WTC11 (cell line): ENCODE measurements around the gene PSKH1. TPM values are rescaled to one million over a fixed set of nuclear protein-coding genes. Genes with fewer than 3 reads are reported as not detected.

Experiments used
- ATAC-seq: fragments of 200-7000 bp; cut with Tn5 transposase; 2 replicates; pipeline ENCODE4 v1.10.0; 2021; ENCODE audit warnings: mild to moderate bottlenecking, moderate library complexity
- CTCF ChIA-PET: fragments of 300-600 bp; sonication (Branson Sonifier 250); formaldehyde crosslinking; loops from one replicate; lab custom pipeline; 2021; ENCODE audit warnings: antibody characterized with exemption; lab: Charles Lee
- POLR2A ChIA-PET: fragments of 350-600 bp; sonication (Branson Sonifier 250); formaldehyde crosslinking; loops from one replicate; lab custom pipeline; 2021; ENCODE audit warnings: antibody characterized with exemption; lab: Charles Lee
- DNase-seq: peaks from one replicate; pipeline ENCODE4 v3.0.0; 2021; ENCODE audit warnings: low spot score
- H3K27ac Mint-ChIP-seq: 2 replicates; pipeline ENCODE4 v1.8.0; 2021; ENCODE audit warnings: mixed read lengths
- H3K27me3 Mint-ChIP-seq: 2 replicates; pipeline ENCODE4 v1.8.0; 2021; ENCODE audit warnings: low read depth, mild to moderate bottlenecking, moderate library complexity, mixed read lengths
- H3K36me3 Mint-ChIP-seq: 2 replicates; pipeline ENCODE4 v1.8.0; 2021; ENCODE audit warnings: mixed read lengths
- H3K4me1 Mint-ChIP-seq: 2 replicates; pipeline ENCODE4 v1.8.0; 2022; ENCODE audit warnings: mixed read lengths
- H3K4me3 Mint-ChIP-seq: 2 replicates; pipeline ENCODE4 v1.8.0; 2021; ENCODE audit warnings: mild to moderate bottlenecking, moderate library complexity, mixed read lengths
- H3K9me3 Mint-ChIP-seq: 2 replicates; pipeline ENCODE4 v1.8.0; 2021; ENCODE audit warnings: mixed read lengths
- CBFB ChIP-seq: sonication (generic); formaldehyde crosslinking; IDR thresholded peaks from 2 replicates; pipeline ENCODE4 v1.8.1; 2022; ENCODE audit warnings: mild to moderate bottlenecking, low read depth, missing genetic modification reagents
- CREM ChIP-seq: sonication (generic); formaldehyde crosslinking; IDR thresholded peaks from 2 replicates; pipeline ENCODE4 v1.8.1; 2022; ENCODE audit warnings: mild to moderate bottlenecking, missing genetic modification reagents, moderate library complexity
- ELF4 ChIP-seq: sonication (generic); formaldehyde crosslinking; IDR thresholded peaks from 2 replicates; pipeline ENCODE4 v1.8.1; 2022; ENCODE audit warnings: low read depth, mild to moderate bottlenecking, moderate library complexity, missing genetic modification reagents
- ETV6 ChIP-seq: sonication (generic); formaldehyde crosslinking; IDR thresholded peaks from 2 replicates; pipeline ENCODE4 v1.8.1; 2022; ENCODE audit warnings: mild to moderate bottlenecking, missing genetic modification reagents
- NFE2L1 ChIP-seq: sonication (generic); formaldehyde crosslinking; IDR thresholded peaks from 2 replicates; pipeline ENCODE4 v1.8.1; 2023; ENCODE audit warnings: missing genetic modification reagents
- NR1H2 ChIP-seq: sonication (generic); formaldehyde crosslinking; IDR thresholded peaks from 2 replicates; pipeline ENCODE4 v1.9.0; 2021; ENCODE audit warnings: mild to moderate bottlenecking, moderate library complexity, missing genetic modification reagents
- NR3C1 ChIP-seq: sonication (generic); formaldehyde crosslinking; conservative IDR thresholded peaks from 2 replicates; pipeline ENCODE4 v1.8.1; 2023; ENCODE audit warnings: low read depth, mild to moderate bottlenecking, missing genetic modification reagents
- OVOL2 ChIP-seq: fragments of 250-450 bp; sonication (Bioruptor Pico); IDR thresholded peaks from 2 replicates; pipeline ENCODE4 v1.9.0; 2021; ENCODE audit warnings: mild to moderate bottlenecking, borderline replicate concordance
- SP1 ChIP-seq: sonication (generic); formaldehyde crosslinking; conservative IDR thresholded peaks from 2 replicates; pipeline ENCODE4 v1.8.1; 2022; ENCODE audit warnings: missing genetic modification reagents
- ZBTB21 ChIP-seq: sonication (generic); formaldehyde crosslinking; IDR thresholded peaks from 2 replicates; pipeline ENCODE4 v1.8.1; 2023; ENCODE audit warnings: mild to moderate bottlenecking, missing genetic modification reagents, borderline replicate concordance
- ZNF263 ChIP-seq: sonication (generic); formaldehyde crosslinking; IDR thresholded peaks from 2 replicates; pipeline ENCODE4 v1.8.1; 2022; ENCODE audit warnings: low read depth, mild to moderate bottlenecking, moderate library complexity, missing genetic modification reagents
- ZNF317 ChIP-seq: sonication (generic); formaldehyde crosslinking; IDR thresholded peaks from 2 replicates; pipeline ENCODE4 v1.8.1; 2023; ENCODE audit warnings: low read depth, mild to moderate bottlenecking, moderate library complexity, missing genetic modification reagents, borderline replicate concordance
- ZNF416 ChIP-seq: fragments of 250-450 bp; sonication (Bioruptor Pico); IDR thresholded peaks from 2 replicates; pipeline ENCODE4 v1.9.0; 2021; ENCODE audit warnings: mild to moderate bottlenecking, inconsistent platforms
- ZNF671 ChIP-seq: fragments of 250-450 bp; sonication (Bioruptor Pico); IDR thresholded peaks from 2 replicates; pipeline ENCODE4 v1.8.0; 2021; ENCODE audit warnings: mild to moderate bottlenecking
- total RNA-seq: library from RNA; stranded (reverse); gene quantifications from 3 replicates; pipeline ENCODE4 v1.2.3, GENCODE V29; 2021
- TF ChIP-seq, protein P1 (sequence below): sonication (generic); formaldehyde crosslinking; IDR thresholded peaks from 2 replicates; pipeline ENCODE4 v1.8.0; 2023; ENCODE audit warnings: mild to moderate bottlenecking, missing genetic modification reagents
- TF ChIP-seq, protein P2 (sequence below): sonication (generic); formaldehyde crosslinking; IDR thresholded peaks from 2 replicates; pipeline ENCODE4 v1.8.1; 2022; ENCODE audit warnings: missing genetic modification reagents, borderline replicate concordance
- TF ChIP-seq, protein P3 (sequence below): sonication (generic); formaldehyde crosslinking; IDR thresholded peaks from 2 replicates; pipeline ENCODE4 v1.8.1; 2023; ENCODE audit warnings: mild to moderate bottlenecking, missing genetic modification reagents, borderline replicate concordance
- TF ChIP-seq, protein P4 (sequence below): sonication (generic); formaldehyde crosslinking; conservative IDR thresholded peaks from 2 replicates; pipeline ENCODE4 v1.8.1; 2023; ENCODE audit warnings: mild to moderate bottlenecking, low read depth, missing genetic modification reagents, moderate library complexity
- TF ChIP-seq, protein P5 (sequence below): fragments of 250-450 bp; sonication (Bioruptor Pico); IDR thresholded peaks from 2 replicates; pipeline ENCODE4 v2.1.2; 2022; ENCODE audit warnings: mild to moderate bottlenecking, moderate library complexity
- TF ChIP-seq, protein P6 (sequence below): sonication (generic); formaldehyde crosslinking; IDR thresholded peaks from 2 replicates; pipeline ENCODE4 v1.8.1; 2022; ENCODE audit warnings: mild to moderate bottlenecking, missing genetic modification reagents, moderate library complexity, borderline replicate concordance

The PSKH1 gene
- total RNA-seq, 1 experiment from 2014 or later: 32.6 TPM

DNA sequence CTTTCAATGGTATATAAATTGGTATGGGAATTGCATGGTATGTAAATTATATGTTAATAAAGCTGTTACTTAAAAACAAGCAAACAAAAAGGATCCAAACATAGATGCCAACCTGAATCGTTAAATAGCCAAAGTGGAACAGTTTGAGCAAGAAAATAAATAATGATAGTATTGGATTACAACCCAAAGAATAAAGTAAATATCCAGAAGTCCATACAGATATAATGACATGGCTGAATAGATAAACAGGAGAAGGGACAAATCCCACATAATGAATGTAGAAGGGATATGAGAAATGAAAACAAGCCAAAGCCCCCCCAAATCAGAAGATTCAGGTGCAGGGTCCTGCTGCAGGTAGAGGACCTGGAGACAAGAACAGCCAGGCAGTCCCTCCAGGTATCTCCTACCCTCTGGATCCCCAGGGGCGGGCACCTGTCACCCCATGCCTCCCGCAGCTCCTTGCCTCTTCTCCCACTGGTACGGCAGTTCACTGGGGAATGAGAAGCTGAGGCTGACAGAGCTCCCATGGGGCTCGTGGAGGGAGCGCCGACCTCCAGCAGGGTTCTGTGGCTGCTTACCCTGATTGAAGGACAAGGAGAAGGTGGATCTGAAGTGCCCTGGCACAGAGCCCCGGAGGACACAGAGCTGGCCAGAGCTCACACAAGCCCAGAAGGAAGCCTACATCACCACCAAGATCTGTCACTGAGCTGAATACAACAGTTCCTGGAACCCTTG, 60.8 kb downstream of the PSKH1 start (continued):
- TF ChIP-seq, protein P1, sequence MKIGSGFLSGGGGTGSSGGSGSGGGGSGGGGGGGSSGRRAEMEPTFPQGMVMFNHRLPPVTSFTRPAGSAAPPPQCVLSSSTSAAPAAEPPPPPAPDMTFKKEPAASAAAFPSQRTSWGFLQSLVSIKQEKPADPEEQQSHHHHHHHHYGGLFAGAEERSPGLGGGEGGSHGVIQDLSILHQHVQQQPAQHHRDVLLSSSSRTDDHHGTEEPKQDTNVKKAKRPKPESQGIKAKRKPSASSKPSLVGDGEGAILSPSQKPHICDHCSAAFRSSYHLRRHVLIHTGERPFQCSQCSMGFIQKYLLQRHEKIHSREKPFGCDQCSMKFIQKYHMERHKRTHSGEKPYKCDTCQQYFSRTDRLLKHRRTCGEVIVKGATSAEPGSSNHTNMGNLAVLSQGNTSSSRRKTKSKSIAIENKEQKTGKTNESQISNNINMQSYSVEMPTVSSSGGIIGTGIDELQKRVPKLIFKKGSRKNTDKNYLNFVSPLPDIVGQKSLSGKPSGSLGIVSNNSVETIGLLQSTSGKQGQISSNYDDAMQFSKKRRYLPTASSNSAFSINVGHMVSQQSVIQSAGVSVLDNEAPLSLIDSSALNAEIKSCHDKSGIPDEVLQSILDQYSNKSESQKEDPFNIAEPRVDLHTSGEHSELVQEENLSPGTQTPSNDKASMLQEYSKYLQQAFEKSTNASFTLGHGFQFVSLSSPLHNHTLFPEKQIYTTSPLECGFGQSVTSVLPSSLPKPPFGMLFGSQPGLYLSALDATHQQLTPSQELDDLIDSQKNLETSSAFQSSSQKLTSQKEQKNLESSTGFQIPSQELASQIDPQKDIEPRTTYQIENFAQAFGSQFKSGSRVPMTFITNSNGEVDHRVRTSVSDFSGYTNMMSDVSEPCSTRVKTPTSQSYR: no peak
- TF ChIP-seq, protein P2, sequence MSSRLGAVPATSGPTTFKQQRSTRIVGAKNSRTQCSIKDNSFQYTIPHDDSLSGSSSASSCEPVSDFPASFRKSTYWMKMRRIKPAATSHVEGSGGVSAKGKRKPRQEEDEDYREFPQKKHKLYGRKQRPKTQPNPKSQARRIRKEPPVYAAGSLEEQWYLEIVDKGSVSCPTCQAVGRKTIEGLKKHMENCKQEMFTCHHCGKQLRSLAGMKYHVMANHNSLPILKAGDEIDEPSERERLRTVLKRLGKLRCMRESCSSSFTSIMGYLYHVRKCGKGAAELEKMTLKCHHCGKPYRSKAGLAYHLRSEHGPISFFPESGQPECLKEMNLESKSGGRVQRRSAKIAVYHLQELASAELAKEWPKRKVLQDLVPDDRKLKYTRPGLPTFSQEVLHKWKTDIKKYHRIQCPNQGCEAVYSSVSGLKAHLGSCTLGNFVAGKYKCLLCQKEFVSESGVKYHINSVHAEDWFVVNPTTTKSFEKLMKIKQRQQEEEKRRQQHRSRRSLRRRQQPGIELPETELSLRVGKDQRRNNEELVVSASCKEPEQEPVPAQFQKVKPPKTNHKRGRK (CRISPR knock-in tag): no peak
- no peak for TF ChIP-seq CBFB (CRISPR knock-in tag)
- TF ChIP-seq, protein P3, sequence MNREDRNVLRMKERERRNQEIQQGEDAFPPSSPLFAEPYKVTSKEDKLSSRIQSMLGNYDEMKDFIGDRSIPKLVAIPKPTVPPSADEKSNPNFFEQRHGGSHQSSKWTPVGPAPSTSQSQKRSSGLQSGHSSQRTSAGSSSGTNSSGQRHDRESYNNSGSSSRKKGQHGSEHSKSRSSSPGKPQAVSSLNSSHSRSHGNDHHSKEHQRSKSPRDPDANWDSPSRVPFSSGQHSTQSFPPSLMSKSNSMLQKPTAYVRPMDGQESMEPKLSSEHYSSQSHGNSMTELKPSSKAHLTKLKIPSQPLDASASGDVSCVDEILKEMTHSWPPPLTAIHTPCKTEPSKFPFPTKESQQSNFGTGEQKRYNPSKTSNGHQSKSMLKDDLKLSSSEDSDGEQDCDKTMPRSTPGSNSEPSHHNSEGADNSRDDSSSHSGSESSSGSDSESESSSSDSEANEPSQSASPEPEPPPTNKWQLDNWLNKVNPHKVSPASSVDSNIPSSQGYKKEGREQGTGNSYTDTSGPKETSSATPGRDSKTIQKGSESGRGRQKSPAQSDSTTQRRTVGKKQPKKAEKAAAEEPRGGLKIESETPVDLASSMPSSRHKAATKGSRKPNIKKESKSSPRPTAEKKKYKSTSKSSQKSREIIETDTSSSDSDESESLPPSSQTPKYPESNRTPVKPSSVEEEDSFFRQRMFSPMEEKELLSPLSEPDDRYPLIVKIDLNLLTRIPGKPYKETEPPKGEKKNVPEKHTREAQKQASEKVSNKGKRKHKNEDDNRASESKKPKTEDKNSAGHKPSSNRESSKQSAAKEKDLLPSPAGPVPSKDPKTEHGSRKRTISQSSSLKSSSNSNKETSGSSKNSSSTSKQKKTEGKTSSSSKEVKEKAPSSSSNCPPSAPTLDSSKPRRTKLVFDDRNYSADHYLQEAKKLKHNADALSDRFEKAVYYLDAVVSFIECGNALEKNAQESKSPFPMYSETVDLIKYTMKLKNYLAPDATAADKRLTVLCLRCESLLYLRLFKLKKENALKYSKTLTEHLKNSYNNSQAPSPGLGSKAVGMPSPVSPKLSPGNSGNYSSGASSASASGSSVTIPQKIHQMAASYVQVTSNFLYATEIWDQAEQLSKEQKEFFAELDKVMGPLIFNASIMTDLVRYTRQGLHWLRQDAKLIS (CRISPR knock-in tag): no peak
- TF ChIP-seq ZNF671 (CRISPR knock-in tag): no peak
- no peak for TF ChIP-seq NR3C1
- no peak for TF ChIP-seq NR1H2 (CRISPR knock-in tag)
- no peak for TF ChIP-seq ZBTB21

DNA sequence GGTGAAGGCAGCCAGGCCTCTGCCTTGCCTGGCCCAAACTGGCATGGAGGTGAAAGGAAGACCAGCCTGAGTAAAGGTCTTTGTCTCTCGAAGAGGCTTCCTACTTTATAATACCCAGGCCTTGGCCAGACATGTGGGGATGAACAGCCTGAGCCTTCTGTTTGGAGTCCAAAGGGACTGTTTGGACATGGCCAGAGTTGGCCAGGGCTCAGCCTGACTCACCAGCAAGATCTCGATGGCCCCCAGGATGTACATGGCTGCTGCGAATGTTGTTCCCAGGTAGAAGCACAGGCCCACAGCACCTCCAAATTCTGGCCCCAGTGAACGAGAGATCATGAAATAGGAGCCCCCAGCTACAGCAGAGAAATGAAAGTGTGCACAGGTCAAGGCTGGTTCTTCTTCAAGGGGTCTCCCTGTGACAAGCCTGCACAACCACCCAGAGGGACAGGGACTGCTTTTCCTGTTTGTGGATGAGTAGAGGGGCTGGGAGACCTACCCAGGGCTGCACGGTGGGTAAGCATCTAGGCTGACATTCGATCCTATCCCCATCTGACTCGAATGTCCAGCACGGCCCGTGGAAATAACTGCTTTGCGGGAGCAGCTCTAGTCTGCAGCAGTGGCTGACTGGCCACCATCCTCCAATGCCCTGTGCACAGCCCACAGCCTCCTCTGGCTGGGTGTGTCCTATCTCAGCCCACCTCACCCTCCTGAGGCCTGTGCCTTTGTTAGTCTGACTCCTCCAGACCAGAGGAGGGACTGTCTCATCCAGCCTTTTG, 61.6 kb downstream of the PSKH1 start:
- Mint-ChIP-seq H3K4me1 (no peaks in the 10 kb centered on the region), H3K4me3 (no peak overlapping the region), H3K36me3 (peaks cover 50% of the 10 kb centered on the region), H3K9me3 (no peaks in the 10 kb centered on the region), H3K27ac (no peak overlapping the region), H3K27me3 (no peaks in the 10 kb centered on the region)
- POLR2A ChIA-PET: no interaction called here
- ATAC-seq (no peak), DNase-seq (no peak)
- TF ChIP-seq, protein P4, sequence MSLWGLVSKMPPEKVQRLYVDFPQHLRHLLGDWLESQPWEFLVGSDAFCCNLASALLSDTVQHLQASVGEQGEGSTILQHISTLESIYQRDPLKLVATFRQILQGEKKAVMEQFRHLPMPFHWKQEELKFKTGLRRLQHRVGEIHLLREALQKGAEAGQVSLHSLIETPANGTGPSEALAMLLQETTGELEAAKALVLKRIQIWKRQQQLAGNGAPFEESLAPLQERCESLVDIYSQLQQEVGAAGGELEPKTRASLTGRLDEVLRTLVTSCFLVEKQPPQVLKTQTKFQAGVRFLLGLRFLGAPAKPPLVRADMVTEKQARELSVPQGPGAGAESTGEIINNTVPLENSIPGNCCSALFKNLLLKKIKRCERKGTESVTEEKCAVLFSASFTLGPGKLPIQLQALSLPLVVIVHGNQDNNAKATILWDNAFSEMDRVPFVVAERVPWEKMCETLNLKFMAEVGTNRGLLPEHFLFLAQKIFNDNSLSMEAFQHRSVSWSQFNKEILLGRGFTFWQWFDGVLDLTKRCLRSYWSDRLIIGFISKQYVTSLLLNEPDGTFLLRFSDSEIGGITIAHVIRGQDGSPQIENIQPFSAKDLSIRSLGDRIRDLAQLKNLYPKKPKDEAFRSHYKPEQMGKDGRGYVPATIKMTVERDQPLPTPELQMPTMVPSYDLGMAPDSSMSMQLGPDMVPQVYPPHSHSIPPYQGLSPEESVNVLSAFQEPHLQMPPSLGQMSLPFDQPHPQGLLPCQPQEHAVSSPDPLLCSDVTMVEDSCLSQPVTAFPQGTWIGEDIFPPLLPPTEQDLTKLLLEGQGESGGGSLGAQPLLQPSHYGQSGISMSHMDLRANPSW: no peak
- TF ChIP-seq, protein P5, sequence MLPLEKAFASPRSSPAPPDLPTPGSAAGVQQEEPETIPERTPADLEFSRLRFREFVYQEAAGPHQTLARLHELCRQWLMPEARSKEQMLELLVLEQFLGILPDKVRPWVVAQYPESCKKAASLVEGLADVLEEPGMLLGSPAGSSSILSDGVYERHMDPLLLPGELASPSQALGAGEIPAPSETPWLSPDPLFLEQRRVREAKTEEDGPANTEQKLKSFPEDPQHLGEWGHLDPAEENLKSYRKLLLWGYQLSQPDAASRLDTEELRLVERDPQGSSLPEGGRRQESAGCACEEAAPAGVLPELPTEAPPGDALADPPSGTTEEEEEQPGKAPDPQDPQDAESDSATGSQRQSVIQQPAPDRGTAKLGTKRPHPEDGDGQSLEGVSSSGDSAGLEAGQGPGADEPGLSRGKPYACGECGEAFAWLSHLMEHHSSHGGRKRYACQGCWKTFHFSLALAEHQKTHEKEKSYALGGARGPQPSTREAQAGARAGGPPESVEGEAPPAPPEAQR: no peak
- no peak for TF ChIP-seq SP1 (CRISPR knock-in tag)
- TF ChIP-seq ETV6: no peak
- no peak for TF ChIP-seq ELF4 (CRISPR knock-in tag)
- TF ChIP-seq, protein P6, sequence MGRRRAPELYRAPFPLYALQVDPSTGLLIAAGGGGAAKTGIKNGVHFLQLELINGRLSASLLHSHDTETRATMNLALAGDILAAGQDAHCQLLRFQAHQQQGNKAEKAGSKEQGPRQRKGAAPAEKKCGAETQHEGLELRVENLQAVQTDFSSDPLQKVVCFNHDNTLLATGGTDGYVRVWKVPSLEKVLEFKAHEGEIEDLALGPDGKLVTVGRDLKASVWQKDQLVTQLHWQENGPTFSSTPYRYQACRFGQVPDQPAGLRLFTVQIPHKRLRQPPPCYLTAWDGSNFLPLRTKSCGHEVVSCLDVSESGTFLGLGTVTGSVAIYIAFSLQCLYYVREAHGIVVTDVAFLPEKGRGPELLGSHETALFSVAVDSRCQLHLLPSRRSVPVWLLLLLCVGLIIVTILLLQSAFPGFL (CRISPR knock-in tag): no peak
- no peak for TF ChIP-seq ZNF317 (CRISPR knock-in tag)
- no peak for TF ChIP-seq ZNF416 (CRISPR knock-in tag)
- TF ChIP-seq OVOL2: no peak
- TF ChIP-seq ZNF263: no peak
- TF ChIP-seq NFE2L1: no peak
- no peak for TF ChIP-seq CREM (CRISPR knock-in tag)
- no peak for TF ChIP-seq NR3C1
- CTCF ChIA-PET: no interaction called here
